GM21825 (cell line): ENCODE data around the gene NPAS1.

Experiments
- ATAC-seq: cut with Tn5 transposase; IDR thresholded peaks from one replicate; pipeline ENCODE4 v1.9.1; 2021; ENCODE audit warnings: mild to moderate bottlenecking, moderate library complexity; ENCODE audit not compliant: unreplicated experiment

The NPAS1 gene

DNA sequence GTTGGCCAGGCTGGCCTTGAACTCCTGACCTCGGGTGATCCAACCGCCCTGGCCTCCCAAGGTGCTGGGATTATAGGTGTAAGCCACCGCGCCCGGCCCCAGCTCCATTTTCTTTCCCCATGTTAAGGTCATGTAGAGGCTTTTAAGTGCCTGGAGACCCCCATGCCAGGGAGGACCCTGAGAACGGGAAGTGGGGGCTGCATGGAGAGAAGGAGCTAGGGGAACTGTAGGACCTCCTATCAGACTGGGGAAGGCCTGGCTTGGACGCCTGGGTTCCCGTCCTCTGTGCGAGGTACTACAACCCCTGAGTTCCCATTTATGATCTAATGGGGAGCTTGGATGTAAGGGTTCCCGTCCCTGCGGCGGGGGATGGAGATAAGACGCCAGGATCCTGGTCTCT lies 714 bp upstream of the NPAS1 start:
- ATAC-seq, result no peak

DNA sequence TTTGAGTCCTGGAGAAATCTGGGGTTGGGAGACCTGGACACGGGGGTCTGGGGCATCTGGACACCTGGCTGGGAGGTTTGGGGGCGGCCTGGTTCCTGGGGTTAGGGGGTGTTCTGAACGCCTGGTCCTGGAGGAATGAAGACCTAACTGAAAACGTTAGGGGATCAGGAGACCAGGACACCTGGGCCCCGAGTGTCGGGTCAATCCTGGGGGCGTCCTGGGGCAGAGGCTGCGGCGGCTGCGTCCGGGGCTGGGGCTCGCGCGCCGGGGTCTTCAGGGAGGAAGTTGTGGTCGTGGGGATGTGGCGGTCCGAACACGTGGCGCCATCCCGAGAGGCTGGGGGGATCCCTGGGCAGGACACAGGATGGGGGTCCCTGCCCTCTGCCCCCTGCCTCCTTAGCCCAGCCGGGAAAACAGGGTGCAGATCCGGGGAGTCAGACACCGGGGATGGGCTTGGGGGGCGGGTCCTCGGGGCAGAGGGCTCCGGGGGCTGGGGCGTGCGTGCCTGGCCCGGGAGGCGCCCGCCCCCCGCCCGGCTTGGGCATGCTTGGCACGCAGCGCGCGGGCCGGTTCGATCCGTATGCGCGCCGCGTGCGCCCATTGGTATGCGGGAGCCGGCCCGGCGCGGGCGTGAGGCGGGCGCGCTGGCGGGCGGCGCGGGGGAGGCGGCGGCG lies 632 bp downstream of the NPAS1 start:
- ATAC-seq, result no peak

DNA sequence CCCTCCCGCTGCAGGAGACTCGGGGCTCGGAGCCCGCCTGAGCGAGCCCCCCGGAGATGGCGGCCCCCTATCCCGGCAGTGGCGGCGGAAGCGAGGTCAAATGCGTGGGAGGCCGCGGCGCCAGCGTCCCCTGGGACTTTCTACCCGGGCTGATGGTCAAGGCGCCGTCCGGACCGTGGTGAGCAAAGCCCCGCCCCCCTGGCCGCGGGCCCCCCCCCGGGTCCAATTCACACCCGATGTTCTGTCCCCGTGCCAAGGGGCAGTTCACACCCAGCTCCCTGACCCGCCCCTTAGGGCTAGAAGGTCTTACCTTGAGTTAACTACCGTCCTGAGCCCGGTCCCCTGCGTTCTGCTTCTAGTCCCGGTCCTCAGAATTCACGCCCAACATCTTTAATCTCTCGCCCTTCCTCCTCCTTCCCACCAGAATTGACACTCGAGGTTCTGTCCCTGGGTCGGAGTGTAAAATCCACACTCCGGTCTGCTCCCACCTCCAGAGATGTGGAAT lies 1.4 kb downstream of the NPAS1 start:
- no peak for ATAC-seq

DNA sequence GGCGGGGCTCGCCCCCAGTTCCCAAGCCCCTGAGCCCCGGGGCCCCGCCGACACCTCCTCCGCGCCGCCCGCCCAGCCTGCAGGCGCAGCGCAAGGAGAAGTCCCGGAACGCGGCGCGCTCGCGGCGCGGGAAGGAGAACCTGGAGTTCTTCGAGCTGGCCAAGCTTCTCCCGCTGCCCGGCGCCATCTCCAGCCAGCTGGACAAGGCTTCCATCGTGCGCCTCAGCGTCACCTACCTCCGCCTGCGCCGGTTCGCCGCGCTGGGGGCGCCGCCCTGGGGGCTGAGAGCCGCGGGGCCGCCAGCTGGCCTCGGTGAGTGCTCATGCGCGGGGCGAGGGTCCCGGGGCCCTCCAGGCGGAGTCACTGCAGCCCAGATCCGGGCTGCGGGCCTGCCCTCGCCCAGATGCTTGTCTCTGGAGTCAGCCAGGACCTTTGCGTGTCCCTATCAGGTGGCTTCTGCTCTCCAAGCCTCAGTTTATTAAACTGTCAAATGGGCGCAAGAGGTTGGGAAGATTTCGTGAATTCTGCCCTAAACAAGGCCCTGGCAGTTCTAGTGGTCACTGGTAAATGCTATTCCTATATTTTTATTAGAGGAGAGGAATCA lies 2.0 kb downstream of the NPAS1 start:
- no peak for ATAC-seq

DNA sequence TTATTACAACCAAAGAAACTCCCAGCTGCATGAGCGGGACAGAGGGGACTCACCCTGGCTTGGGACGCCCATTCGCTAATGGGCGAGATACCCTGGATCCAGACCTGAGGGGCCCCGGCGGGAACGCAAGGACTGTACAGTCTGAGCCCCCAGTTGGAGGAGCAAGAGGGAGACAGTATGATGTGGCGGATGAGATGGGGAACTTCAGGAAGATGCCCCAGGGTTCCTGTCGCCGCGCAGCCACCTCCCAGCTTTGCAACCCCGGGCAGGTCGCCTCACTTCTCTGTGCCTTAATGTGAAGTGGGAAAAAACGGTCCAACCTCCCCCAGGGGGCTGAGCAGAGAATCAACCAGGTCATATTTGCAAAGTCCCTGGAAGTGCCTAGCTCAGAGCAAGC lies 2.5 kb downstream of the NPAS1 start:
- no peak for ATAC-seq

DNA sequence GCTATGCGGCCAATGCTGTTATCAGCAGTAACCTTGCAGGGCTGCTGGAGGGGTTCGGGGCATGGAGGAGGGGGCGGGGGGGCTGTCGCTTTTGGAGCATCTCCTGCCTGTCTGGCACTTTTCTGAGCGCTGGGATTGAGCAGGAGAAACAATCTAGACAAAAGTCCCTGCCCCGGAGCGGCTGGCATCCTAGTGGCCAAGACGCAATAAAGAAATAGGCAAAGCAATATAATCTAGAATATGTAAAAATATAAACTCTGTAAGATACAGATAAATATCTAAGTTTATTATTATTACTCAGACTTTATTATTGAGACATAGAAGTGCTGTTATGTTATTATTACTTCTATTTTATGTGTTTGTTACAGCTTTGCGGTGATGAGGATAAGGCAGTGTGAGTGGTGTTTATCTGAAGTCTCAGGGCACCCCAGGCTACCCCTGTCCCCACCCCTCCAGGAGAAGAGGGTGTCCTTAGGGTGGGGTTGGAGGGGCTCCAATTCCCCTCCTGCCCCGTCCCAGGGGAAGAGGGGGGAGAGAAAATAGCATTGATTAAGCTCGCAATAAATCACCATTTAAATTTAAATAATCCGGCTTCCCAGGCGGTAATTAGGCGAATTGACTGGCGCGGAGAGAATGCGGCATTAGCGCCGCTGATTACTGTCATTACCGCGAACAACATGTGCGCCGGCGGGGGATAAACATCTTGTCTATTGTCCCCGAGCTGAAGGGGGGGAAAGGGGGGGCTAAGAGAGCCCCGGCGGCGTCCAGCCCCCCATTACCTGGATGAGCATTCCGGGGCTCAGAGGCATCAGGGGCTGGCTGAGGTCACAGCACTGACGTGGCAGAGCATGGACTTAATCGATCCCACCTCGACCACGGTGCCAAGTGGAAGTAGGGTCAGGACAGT lies 3.2 kb downstream of the NPAS1 start:
- no peak for ATAC-seq

DNA sequence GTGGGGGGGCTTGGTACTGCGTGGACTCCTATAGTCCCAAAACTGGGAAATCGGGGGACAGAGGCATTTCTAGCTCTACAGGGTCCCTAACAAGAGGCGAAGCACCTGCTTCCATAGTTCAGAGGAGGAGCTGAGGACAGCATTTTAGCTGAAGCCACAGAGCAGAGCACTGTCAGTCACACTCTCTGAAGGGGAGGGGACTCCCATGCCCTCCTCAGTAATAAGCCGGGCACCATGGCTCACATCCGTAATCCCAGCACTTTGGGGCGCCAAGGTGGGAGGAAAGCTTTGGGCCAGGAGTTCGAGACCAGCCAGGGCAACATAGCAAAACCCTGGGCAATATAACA lies 3.8 kb downstream of the NPAS1 start:
- no peak for ATAC-seq

DNA sequence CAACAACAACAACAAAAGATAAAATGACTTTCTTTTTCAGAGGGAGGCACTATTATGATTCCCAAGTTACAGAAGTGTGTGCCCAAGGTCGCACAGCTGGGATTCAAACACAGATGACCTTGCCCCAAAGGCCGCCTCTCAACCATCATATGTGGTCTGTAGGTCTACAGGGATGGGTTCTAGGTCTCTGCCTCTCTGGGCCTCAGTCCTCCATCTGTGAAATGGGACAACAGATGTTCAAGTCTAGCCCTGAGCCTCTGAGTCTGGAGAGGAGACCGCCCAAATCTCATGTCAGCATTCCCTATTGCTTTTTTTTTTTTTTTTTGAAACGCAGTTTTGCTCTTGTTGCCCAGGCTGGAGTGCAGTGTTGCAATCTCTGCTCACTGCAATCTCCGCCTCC lies 4.9 kb downstream of the NPAS1 start:
- no peak for ATAC-seq

DNA sequence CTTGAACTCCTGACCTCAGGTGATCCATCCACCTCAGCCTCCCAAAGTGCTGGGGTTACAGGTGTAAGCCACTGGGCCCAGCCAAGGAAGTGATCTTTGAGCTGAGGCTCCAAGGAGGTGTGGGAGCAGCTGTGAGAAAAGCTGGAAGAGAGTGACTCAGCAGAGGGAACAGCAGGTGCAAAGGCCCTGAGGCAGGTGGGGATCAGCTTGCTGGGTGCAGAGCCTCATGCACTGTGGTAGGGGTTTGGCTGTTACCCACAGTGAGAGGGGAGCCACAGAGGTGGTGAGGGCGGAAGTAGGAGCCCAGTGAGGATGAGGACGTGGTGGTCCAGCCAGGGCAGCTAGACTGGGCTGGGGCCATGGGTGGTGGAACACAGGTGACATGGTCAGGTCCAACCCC lies 6.5 kb downstream of the NPAS1 start:
- ATAC-seq, result no peak

DNA sequence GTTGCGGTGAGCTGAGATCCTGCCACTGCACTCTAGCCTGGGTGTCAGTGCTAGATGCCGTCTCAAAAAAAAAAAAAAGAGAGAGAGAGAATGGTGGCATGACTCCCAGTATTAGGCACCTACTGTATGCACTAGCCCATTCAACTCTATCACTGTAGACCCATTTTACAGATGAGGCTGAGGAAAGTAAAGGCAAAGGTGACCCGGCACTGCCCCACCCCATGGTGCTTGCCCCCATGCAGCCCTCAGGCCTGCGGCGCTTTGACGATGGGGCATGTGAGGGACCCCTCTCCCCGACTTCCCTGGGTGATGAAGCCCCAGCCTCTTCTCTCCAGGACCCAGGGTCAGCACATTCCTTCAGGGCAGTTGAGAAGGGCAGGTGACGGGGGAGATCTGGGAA lies 7.3 kb downstream of the NPAS1 start:
- no peak for ATAC-seq

DNA sequence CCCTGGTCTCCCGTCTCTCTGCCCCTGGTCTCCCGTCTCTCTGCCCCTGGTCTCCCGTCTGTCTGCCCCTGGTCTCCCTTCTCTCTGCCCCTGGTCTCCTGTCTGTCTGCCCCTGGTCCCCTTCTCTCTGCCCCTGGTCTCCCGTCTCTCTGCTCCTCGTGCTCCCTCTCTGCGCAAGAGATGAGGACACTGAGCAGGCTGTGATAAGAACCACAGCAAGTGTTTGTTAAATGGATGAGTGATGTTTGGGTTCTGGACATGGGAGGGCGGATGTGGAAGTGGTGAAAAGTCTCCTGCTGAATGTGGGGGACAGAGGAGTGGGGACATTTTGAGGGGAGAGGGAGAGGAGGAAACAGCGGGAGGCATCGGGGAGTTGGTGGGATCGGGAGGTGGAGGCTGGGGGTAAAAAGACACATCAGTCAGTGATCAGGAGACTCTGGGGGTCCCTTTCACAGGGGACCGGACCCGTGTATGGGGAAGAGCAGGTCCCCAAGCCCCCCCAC lies 8.0 kb downstream of the NPAS1 start:
- no peak for ATAC-seq

DNA sequence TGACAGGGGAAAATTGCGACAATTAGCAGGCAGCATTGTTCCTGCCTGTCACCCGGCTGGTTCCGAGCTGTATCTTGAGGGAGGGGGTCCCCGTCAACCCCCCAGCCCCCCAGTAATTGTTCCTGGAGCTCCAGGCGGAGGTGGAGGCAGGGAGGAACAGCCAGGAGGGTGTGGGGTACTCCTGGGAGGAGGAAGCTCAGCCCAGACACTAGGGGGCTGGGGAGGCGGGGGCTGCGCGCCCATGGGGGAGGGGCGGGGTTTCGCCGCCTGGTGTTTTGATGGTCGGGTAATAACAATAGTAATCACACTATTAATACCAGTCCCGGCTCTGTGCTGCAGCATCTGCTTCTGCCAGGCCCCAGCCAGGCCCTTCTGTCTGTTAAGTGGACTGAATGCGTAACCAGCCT lies 8.6 kb downstream of the NPAS1 start:
- ATAC-seq, result no peak

DNA sequence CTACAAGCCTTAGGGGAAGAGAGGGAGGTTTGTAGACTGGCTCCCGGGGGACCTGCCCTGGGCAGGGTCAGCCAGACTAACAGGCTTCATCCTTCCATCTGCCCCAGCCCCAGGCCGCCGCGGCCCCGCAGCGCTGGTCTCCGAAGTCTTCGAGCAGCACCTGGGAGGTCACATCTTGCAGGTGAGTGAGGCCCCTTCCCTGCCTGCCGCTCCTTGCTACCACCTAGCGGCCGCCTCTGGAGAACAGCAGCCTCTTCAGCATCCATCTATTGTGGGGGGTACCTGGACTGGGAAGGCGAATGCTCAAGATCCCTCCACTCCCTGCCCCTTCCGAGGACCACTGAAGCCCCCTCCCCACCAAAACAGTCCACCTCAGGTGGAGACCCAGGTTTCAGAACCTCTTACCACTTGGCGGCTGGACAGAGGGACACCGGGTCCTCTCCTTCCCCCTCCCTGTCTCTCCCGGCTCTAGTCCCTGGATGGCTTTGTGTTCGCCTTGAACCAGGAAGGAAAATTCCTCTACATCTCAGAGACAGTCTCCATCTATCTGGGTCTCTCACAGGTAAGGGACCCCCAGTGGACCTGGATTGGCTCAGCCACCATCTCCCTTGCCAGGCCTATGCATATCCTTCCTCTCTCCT lies 12.7 kb downstream of the NPAS1 start:
- no peak for ATAC-seq

DNA sequence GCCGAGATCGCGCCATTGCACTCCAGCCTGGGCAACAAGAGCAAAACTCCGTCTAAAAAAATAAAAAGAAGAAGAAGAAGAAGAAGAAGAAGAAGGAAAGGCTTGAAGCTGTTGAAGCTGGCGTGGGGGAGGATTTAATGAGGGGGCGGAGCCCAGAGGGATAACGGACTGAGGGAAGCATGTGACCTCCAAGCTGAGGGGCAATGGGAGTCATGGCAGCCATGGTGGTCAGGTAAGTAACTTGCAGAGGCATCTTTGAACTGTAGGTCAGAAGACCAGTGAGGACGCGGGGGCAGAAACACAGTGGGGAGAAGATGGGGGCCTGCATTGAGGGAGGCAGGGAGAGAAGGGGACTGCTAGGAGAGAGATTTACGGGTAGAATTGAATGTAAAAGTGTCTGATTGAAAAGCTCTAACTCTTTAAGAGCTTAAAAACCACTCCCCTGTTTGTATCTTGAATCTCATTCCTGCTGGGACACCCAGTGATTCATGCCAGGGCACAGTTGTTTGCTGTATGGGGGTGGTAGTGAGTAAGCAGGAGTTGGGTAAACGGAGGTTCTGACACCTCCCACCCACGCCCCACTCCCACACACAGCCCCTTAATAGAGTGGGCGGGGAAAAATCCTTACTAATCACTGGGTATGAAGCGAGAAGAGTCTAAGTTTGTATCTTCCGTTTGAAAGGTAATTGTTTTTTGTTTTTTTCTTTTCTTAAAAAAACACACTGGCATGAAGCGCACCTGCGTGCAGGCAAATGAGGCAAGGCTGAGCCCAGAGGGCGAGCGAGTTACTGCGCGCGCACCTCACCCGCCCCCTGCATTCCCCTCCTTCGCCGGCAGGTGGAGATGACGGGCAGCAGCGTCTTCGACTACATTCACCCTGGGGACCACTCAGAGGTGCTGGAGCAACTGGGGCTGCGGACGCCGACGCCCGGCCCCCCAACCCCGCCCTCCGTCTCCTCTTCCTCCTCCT lies 15.8 kb downstream of the NPAS1 start:
- ATAC-seq, result peak; percentile 76

DNA sequence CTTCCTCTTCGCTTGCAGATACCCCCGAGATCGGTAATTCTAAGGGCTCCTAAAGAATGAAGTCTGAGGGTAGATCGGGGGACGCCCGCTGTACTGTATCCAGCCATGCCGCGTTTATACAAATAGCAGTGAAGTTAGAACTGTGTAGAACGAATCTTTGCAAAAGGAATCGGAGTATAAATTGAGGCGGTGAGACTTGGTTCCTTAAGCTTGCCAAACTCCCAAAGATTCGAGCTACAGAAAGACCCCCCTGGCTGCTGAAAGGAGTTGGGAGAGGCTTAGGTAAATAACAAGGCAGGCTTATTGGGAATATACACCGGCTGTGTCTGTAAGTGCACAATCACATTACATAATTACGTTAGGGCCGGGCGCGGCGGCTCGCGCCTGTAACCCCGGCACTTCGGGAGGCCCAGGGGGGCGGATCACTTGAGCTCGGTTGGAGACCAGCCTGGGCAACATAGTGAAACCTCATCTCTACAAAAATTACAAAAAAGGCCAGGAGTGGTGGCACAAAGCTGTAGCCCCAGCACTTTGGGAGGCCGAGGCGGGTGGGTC lies 16.5 kb downstream of the NPAS1 start:
- no peak for ATAC-seq

DNA sequence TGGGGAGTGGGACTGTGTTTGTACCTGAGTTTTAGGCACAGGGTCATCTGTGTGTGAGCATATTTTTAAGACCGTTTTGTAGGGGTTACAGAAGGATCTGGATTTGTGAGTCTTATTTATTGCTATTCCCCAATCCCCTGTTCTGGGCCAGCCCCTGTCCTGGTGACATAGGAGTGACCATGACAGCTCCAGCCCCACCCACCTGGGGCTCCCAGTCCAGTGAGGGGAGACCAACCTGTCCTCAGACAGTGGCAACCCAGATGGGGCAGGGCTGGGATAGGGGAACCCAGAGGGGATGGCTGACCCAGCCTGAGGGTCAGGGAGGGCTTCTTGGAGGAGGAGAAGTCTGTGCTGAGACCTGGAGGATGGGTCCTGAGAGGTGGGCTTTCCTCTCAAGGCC lies 18.1 kb downstream of the NPAS1 start:
- no peak for ATAC-seq

DNA sequence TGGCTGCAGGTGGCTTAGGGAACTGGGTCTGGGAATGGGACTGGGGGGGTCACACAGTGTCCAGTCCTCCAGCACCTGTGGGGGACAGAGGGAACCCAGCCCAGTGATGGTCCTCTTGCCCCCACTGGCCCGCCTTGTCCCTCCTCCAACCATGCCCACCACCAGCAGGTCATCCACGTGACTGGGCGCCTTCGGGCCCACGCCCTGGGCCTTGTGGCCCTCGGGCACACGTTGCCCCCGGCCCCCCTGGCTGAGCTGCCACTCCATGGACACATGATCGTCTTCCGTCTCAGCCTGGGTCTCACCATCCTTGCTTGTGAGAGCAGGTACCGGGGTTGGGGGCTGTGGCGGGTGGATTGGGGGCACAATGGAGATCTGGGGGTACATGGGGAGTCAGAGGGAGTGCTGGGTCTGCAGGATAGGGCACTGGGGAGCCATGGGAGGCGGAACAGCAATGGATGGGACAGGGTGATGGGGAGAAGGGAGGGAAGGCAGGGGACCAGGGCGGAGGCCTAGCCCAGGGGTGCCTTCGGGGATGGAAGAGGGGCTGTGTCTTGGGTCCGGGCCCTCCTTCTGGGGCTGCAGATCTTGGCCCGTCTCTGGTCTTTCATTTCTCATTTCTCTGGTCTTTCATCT lies 19.7 kb downstream of the NPAS1 start:
- ATAC-seq, result no peak

DNA sequence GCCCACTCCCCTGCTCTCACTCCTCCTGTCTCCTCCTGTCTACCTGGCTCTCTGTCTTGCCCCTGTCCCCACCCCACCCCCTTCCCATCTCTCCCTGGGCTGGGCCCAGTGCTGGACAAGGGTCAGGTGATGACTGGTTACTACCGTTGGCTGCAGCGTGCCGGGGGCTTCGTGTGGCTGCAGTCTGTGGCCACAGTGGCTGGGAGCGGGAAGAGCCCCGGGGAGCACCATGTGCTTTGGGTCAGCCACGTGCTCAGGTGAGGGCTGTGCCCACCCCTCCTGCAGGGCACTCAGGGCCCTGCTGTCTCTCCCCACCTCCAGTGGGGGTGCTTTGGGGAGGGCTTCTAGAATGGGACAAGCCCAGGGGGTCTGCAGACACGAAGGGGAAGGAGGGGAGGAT lies 21.2 kb downstream of the NPAS1 start:
- no peak for ATAC-seq
